B cell (primary cell): Measurements from ENCODE around the gene CAPZB. TPM values are rescaled to one million over a fixed set of nuclear protein-coding genes. Genes with fewer than 3 reads are reported as not detected.

Experiments used
- ATAC-seq: fragments of 200-7000 bp; cut with Tn5 transposase; one replicate; pipeline ENCODE4 v1.10.0; 2021; ENCODE audit warnings: low read depth, mild to moderate bottlenecking, moderate number of reproducible peaks, moderate library complexity
- CTCF ChIA-PET: fragments of 350-600 bp; sonication (Branson Sonifier 250); formaldehyde crosslinking; loops from one replicate; lab custom pipeline; 2021; ENCODE audit warnings: antibody characterized with exemption, inconsistent platforms; lab: Charles Lee
- POLR2A ChIA-PET: fragments of 350-600 bp; sonication (Branson Sonifier 250); formaldehyde crosslinking; loops from one replicate; lab custom pipeline; 2021; ENCODE audit warnings: antibody characterized with exemption; lab: Charles Lee
- DNase-seq: peaks from one replicate; pipeline ENCODE4 v3.0.0; 2013
- H2AFZ ChIP-seq: 2 replicates; pipeline ENCODE4 v1.6.1; 2012; ENCODE audit warnings: mild to moderate bottlenecking, low read depth, low read length; ENCODE audit not compliant: insufficient read depth, poor library complexity, severe bottlenecking
- H3K27ac ChIP-seq, 2 donors: 1 replicate in 1 of 2; 2 replicates in 1 of 2; pipeline ENCODE4 v1.5.1; 2012 to 2013; ENCODE audit warnings: low read length in 2 of 2, mild to moderate bottlenecking in 2 of 2, moderate library complexity in 1 of 2
- H3K27me3 ChIP-seq, 4 experiments: fragments of 200-600 bp in 1 of 4; sonication (generic) in 1 of 4; replicated peaks in 1 of 4; 1 replicate in 2 of 4; 2 replicates in 2 of 4; pipeline versions ENCODE4 v1.6.1 to v1.7.0; 2013 to 2016; ENCODE audit warnings: low read length in 3 of 4, mild to moderate bottlenecking in 2 of 4, mixed read lengths in 1 of 4, moderate library complexity in 1 of 4; ENCODE audit not compliant: insufficient read depth in 4 of 4, control insufficient read depth in 3 of 4; ENCODE audit errors: control extremely low read depth in 1 of 4
- H3K36me3 ChIP-seq, 2 experiments: replicated peaks in 1 of 2; 1 replicate in 1 of 2; 2 replicates in 1 of 2; pipeline versions ENCODE4 v1.6.1 to v1.7.1; 2013; ENCODE audit warnings: low read length in 1 of 2; ENCODE audit not compliant: insufficient read depth in 2 of 2, control insufficient read depth in 1 of 2; ENCODE audit errors: control extremely low read depth in 1 of 2, extremely low read depth in 1 of 2
- H3K4me1 ChIP-seq, 2 donors: fragments of 200-600 bp in 1 of 2; sonication (generic) in 1 of 2; 1 replicate in 1 of 2; 2 replicates in 1 of 2; pipeline versions ENCODE4 v1.5.1 to v1.6.1; 2013 to 2017; ENCODE audit warnings: low read length in 2 of 2; ENCODE audit not compliant: control insufficient read depth in 2 of 2, insufficient read depth in 2 of 2
- H3K4me2 ChIP-seq: replicated peaks from 2 replicates; pipeline ENCODE3; 2012; ENCODE audit warnings: mild to moderate bottlenecking, low read depth, low read length; ENCODE audit not compliant: poor library complexity, severe bottlenecking
- H3K4me3 ChIP-seq, 5 experiments: fragments of 200-600 bp in 1 of 5; sonication (generic) in 1 of 5; 1 replicate in 3 of 5; 2 replicates in 2 of 5; pipeline versions ENCODE4 v1.5.1 to v1.7.0; 2011 to 2016; ENCODE audit warnings: low read length in 4 of 5, mild to moderate bottlenecking in 4 of 5, low read depth in 2 of 5, control low read depth in 1 of 5, moderate library complexity in 1 of 5; ENCODE audit not compliant: insufficient read depth in 1 of 5; ENCODE audit errors: control extremely low read depth in 1 of 5, extremely low read depth in 1 of 5
- H3K79me2 ChIP-seq: fragments of 200-600 bp; sonication (generic); one replicate; pipeline ENCODE4 v1.6.0; 2016; ENCODE audit warnings: low read length; ENCODE audit not compliant: control insufficient read depth, insufficient read depth
- H3K9ac ChIP-seq: fragments of 200-600 bp; sonication (generic); 2 replicates; pipeline ENCODE4 v1.6.1; 2017; ENCODE audit warnings: mild to moderate bottlenecking, low read length, moderate library complexity
- H3K9me3 ChIP-seq, 3 donors: one replicate each; pipeline versions ENCODE4 v1.6.1 to v1.7.1; 2013; ENCODE audit warnings: low read length in 2 of 3; ENCODE audit not compliant: control insufficient read depth in 2 of 3, insufficient read depth in 1 of 3; ENCODE audit errors: control extremely low read depth in 1 of 3
- H4K20me1 ChIP-seq: 2 replicates; pipeline ENCODE4 v1.6.0; 2012; ENCODE audit warnings: mild to moderate bottlenecking, low read length; ENCODE audit not compliant: insufficient read depth, control insufficient read depth, poor library complexity, severe bottlenecking
- H3K27ac Mint-ChIP-seq: one replicate; pipeline ENCODE4 v1.8.0; 2021; ENCODE audit warnings: mixed read lengths
- H3K27me3 Mint-ChIP-seq: one replicate; pipeline ENCODE4 v1.8.0; 2021; ENCODE audit warnings: mixed read lengths
- H3K4me1 Mint-ChIP-seq: one replicate; pipeline ENCODE4 v1.8.0; 2021; ENCODE audit warnings: mixed read lengths
- H3K4me3 Mint-ChIP-seq: one replicate; pipeline ENCODE4 v1.8.0; 2021; ENCODE audit warnings: mixed read lengths
- H3K9me3 Mint-ChIP-seq: one replicate; pipeline ENCODE4 v1.8.0; 2022; ENCODE audit warnings: mixed read lengths; ENCODE audit not compliant: insufficient read depth
- EZH2 ChIP-seq: IDR thresholded peaks from 2 replicates; pipeline ENCODE4 v1.6.1; 2012; ENCODE audit warnings: borderline replicate concordance, low read depth, mild to moderate bottlenecking, moderate library complexity, low read length; ENCODE audit not compliant: insufficient read depth, poor library complexity, severe bottlenecking
- WGBS: methylation state at CpG from one replicate; pipeline ENCODE4 v1.1.5; 2013; ENCODE audit warnings: missing lambda C conversion rate; ENCODE audit not compliant: insufficient coverage; 5-methylcytosine and 5-hydroxymethylcytosine counted together
- intact Hi-C: fragments of 100-400 bp; cut with micrococcal nuclease; formaldehyde crosslinking; loops from one replicate; pipeline ENCODE4 v1.10.0; 2022
- polyA plus RNA-seq: library from polyadenylated mRNA; depleted of rRNA; stranded (reverse); fragments of >200 nt; gene quantifications from 2 replicates; pipeline ENCODE4 v1.2.3, GENCODE V29; 2012
- total RNA-seq, 2 donors: library from RNA; stranded (reverse); fragments of 120-200 nt in 1 of 2; gene quantifications; 1 replicate in 1 of 2; 2 replicates in 1 of 2; pipeline versions ENCODE4 v1.2.3 to v1.2.4, GENCODE V29; 2013 to 2022
- TF ChIP-seq, protein P1 (sequence below): fragments of 200-600 bp; IDR thresholded peaks from one replicate; pipeline ENCODE4 v1.8.0; 2022; ENCODE audit warnings: antibody characterized with exemption, mild to moderate bottlenecking

Gene CAPZB
- total and polyA plus RNA-seq, 2 donors (not counting 1 experiment from before 2014, with no cell fraction given), result 126 to 193 TPM

- no peak overlapping the region for H3K27ac Mint-ChIP-seq
- H3K79me2 ChIP-seq, result peaks cover 98% of the 10 kb centered on the region
- H3K9me3 ChIP-seq, result no peaks in the 10 kb centered on the region
- peaks cover 11 to 37% of the 10 kb centered on the region in 2 experiments for H3K36me3 ChIP-seq
- no peak overlapping the region for H3K4me3 ChIP-seq
- no peaks in the 10 kb centered on the region for H3K9me3 Mint-ChIP-seq
- no peak overlapping the region for H3K4me2 ChIP-seq
- peaks cover 16 to 31% of the 10 kb centered on the region in 2 donors for H3K4me1 ChIP-seq
- H3K4me3 Mint-ChIP-seq, result no peak overlapping the region
- H4K20me1 ChIP-seq, result peaks cover 98% of the 10 kb centered on the region
- H3K9ac ChIP-seq, result no peak overlapping the region
- ATAC-seq (no peak), DNase-seq (no peak)
- intact Hi-C loops, result no loop called here
- no peaks in the 10 kb centered on the region for H3K27me3 ChIP-seq
- TF ChIP-seq, protein P1, sequence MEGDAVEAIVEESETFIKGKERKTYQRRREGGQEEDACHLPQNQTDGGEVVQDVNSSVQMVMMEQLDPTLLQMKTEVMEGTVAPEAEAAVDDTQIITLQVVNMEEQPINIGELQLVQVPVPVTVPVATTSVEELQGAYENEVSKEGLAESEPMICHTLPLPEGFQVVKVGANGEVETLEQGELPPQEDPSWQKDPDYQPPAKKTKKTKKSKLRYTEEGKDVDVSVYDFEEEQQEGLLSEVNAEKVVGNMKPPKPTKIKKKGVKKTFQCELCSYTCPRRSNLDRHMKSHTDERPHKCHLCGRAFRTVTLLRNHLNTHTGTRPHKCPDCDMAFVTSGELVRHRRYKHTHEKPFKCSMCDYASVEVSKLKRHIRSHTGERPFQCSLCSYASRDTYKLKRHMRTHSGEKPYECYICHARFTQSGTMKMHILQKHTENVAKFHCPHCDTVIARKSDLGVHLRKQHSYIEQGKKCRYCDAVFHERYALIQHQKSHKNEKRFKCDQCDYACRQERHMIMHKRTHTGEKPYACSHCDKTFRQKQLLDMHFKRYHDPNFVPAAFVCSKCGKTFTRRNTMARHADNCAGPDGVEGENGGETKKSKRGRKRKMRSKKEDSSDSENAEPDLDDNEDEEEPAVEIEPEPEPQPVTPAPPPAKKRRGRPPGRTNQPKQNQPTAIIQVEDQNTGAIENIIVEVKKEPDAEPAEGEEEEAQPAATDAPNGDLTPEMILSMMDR, result no peak
- no peak for TF ChIP-seq EZH2
- no CpG with 5 or more reads among the region's 4 CpGs for WGBS
- no peak overlapping the region for H3K27ac ChIP-seq
- peaks cover 67% of the 10 kb centered on the region for H3K4me1 Mint-ChIP-seq
- H2AFZ ChIP-seq, result no peak overlapping the region
- ChIA-PET CTCF (interaction anchor here (1.0 to 9.0 kb wide), 4 partner anchors 11 to 216 kb away, joined by 3 to 68 read pairs (median 4); no protein-coding TSS in a partner anchor), POLR2A (no interaction called here)
- H3K27me3 Mint-ChIP-seq, result no peaks in the 10 kb centered on the region
Measured at GRCh38 chr1:19435181-19435580, 50.2 kb downstream of the CAPZB start.

GRCh38 chr1:19433719-19433998, 51.7 kb downstream of the CAPZB start:
- peaks cover 9 to 33% of the 10 kb centered on the region in 2 experiments for H3K36me3 ChIP-seq
- TF ChIP-seq, protein P1, result no peak
- no peak for TF ChIP-seq EZH2
- intact Hi-C loops, result no loop called here
- WGBS, result no CpG with 5 or more reads among the region's 2 CpGs
- Mint-ChIP-seq H3K4me3 (no peak overlapping the region), H3K4me1 (peaks cover 69% of the 10 kb centered on the region), H3K27ac (no peak overlapping the region), H3K27me3 (no peaks in the 10 kb centered on the region), H3K9me3 (no peaks in the 10 kb centered on the region)
- no peaks in the 10 kb centered on the region for H3K9me3 ChIP-seq
- no peaks in the 10 kb centered on the region for H3K27me3 ChIP-seq
- ATAC-seq (no peak), DNase-seq (no peak)
- POLR2A ChIA-PET, result no interaction called here
- peaks cover 98% of the 10 kb centered on the region for H3K79me2 ChIP-seq
- peaks cover 99% of the 10 kb centered on the region for H4K20me1 ChIP-seq
- CTCF ChIA-PET, result interaction anchor here (9.0 kb wide), 1 partner anchor 150 kb away, joined by 68 read pairs; no protein-coding TSS in a partner anchor
- H2AFZ ChIP-seq, result no peak overlapping the region
- no peak overlapping the region for H3K9ac ChIP-seq
- H3K4me3 ChIP-seq, result no peak overlapping the region
- H3K4me2 ChIP-seq, result no peak overlapping the region
- H3K4me1 ChIP-seq, result peaks cover 18 to 36% of the 10 kb centered on the region in 2 donors
- H3K27ac ChIP-seq, result no peak overlapping the region
